Frontal cortex (tissue), 4 donors: Measurements from ENCODE around the gene SAP30BP. TPM values are rescaled to one million over a fixed set of nuclear protein-coding genes. Genes with fewer than 3 reads are reported as not detected.

Source experiments
- DNase-seq, 2 donors: peaks; one replicate each; pipeline ENCODE4 v3.0.0; 2012; ENCODE audit warnings: low spot score in 2 of 2
- FAIRE-seq: peaks from 2 replicates; lab custom pipeline; 2012; peaks lifted over from hg19 to GRCh38; lab: Jason Lieb, UNC
- total RNA-seq: library from RNA; depleted of rRNA; stranded (reverse); fragments of >200 nt; gene quantifications from one replicate; pipeline ENCODE4 v1.2.3, GENCODE V29; 2014
- donor health status: control.
- donor health status: control.
- donor health status: control.

The SAP30BP gene
- total RNA-seq, result 39.9 TPM

GRCh38 chr17:75666959-75667790 lies at the start of gene SAP30BP, which contains the start of gene RECQL5:
TSS of gene SAP30BP (plus strand) at chr17:75667338. CDS start at chr17:75667373, 35 bp downstream.
TSS of gene RECQL5 (minus strand) at chr17:75667154. CDS start at chr17:75666557, 597 bp downstream.
- FAIRE-seq (peak; percentile 69), DNase-seq (peak; percentile 66 to 89)

GRCh38 chr17:75617675-75618074 lies 49.5 kb upstream of the SAP30BP start:
- DNase-seq (no peak), FAIRE-seq (no peak)

- peak in 1 of 2 donors; percentile 60 for DNase-seq
These were observed 47.4 kb upstream of the SAP30BP start for GRCh38 chr17:75619506-75620431.

GRCh38 chr17:75621489-75621888 lies 45.6 kb upstream of the SAP30BP start:
- no peak for DNase-seq
- FAIRE-seq, result no peak

More at GRCh38 chr17:75619506-75620431, 47.4 kb upstream of the SAP30BP start:
- FAIRE-seq, result no peak

GRCh38 chr17:75622076-75622475 lies 45.1 kb upstream of the SAP30BP start:
- FAIRE-seq (no peak), DNase-seq (no peak)

GRCh38 chr17:75622771-75623273 lies 44.3 kb upstream of the SAP30BP start:
- DNase-seq (no peak), FAIRE-seq (no peak)

GRCh38 chr17:75623386-75623785 lies 43.8 kb upstream of the SAP30BP start:
- no peak for FAIRE-seq
- no peak for DNase-seq

GRCh38 chr17:75624021-75624420 lies 43.1 kb upstream of the SAP30BP start:
- no peak for DNase-seq

GRCh38 chr17:75624714-75625345 lies 42.3 kb upstream of the SAP30BP start:
- DNase-seq (no peak), FAIRE-seq (no peak)

More at GRCh38 chr17:75624021-75624420, 43.1 kb upstream of the SAP30BP start:
- no peak for FAIRE-seq

GRCh38 chr17:75625813-75626486 lies 41.2 kb upstream of the SAP30BP start:
- DNase-seq (peak in 1 of 2 donors; percentile 80), FAIRE-seq (no peak)

GRCh38 chr17:75626496-75627038 lies 40.6 kb upstream of the SAP30BP start:
- DNase-seq (no peak), FAIRE-seq (no peak)

GRCh38 chr17:75627094-75627493 lies 40.0 kb upstream of the SAP30BP start:
- no peak for DNase-seq
- no peak for FAIRE-seq

GRCh38 chr17:75628425-75628824 lies 38.7 kb upstream of the SAP30BP start:
- DNase-seq (peak in 1 of 2 donors; percentile 13), FAIRE-seq (no peak)

- DNase-seq, result no peak
- FAIRE-seq, result no peak
These were observed 38.0 kb upstream of the SAP30BP start for GRCh38 chr17:75629157-75629556.

GRCh38 chr17:75630071-75630917 lies 36.8 kb upstream of the SAP30BP start:
- DNase-seq, result peak in 1 of 2 donors; percentile 8
- FAIRE-seq, result no peak

- FAIRE-seq (no peak), DNase-seq (no peak)
These were observed 35.8 kb upstream of the SAP30BP start for GRCh38 chr17:75631353-75631752.

GRCh38 chr17:75632428-75632827 lies 34.7 kb upstream of the SAP30BP start:
- no peak for FAIRE-seq

More at GRCh38 chr17:75632428-75632827, 34.7 kb upstream of the SAP30BP start:
- peak in 1 of 2 donors; percentile 44 for DNase-seq
